GM18870 (cell line): ENCODE data around the gene TMEM33.
"Not testable (repeated sequence)": the region's sequence is repeated elsewhere in the genome, so short reads cannot be mapped to it uniquely, and the experiment has no call there.

Source experiments
- ATAC-seq: cut with Tn5 transposase; IDR thresholded peaks from one replicate; pipeline ENCODE4 v1.9.1; 2021; ENCODE audit warnings: moderate library complexity; ENCODE audit not compliant: unreplicated experiment

TMEM33 gene

DNA sequence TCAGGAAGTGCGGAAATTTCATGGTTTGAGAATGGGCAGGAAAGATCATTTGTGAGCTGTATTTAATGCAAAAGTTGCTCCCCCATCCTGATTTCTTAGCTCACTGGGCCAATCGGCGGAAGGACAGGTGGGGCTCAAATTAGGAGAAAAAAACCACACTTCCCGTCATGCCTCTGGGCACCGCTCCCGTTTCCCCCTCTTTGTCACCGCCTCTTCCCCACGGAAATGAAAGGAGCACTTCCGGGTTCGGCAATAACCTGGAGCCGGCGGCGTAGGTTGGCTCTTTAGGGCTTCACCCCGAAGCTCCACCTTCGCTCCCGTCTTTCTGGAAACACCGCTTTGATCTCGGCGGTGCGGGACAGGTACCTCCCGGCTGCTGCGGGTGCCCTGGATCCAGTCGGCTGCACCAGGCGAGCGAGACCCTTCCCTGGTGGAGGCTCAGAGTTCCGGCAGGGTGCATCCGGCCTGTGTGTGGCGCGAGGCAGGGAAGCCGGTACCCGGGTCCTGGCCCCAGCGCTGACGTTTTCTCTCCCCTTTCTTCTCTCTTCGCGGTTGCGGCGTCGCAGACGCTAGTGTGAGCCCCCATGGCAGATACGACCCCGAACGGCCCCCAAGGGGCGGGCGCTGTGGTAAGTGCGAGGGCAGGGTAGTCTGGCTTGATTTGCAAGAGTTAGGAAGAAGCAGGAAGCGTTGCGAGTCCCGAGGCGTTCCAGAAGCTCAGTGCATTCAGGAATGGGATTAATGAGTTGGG is at the start of gene TMEM33:
TSS of gene TMEM33 (plus strand) at position 529 of the 751 bp plus-strand sequence. CDS start at position 585, 56 bp downstream.
- ATAC-seq: peak; percentile 89

DNA sequence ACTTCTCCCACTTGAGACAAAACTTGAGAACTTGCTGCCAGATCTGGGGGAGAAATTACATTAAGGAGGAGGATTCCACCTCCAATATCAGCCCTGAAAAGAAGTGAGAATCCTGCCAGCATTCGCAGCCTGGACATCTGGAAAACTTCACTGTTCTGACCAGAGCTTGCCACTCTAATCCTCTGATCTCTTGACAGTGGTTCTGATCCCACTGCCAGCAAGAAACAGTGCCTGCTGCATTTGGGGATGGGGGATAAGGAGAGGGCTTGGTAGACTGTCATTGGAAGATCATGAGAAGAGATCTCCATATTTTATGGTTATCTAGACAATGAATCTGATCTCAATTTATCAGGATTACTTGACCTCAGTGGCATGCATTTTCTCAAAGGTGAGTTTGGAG is 49.8 kb upstream of the TMEM33 start:
- no peak for ATAC-seq

- no peak for ATAC-seq
Observed at GRCh38 chr4:41887277-41887676, 48.0 kb upstream of the TMEM33 start.

DNA sequence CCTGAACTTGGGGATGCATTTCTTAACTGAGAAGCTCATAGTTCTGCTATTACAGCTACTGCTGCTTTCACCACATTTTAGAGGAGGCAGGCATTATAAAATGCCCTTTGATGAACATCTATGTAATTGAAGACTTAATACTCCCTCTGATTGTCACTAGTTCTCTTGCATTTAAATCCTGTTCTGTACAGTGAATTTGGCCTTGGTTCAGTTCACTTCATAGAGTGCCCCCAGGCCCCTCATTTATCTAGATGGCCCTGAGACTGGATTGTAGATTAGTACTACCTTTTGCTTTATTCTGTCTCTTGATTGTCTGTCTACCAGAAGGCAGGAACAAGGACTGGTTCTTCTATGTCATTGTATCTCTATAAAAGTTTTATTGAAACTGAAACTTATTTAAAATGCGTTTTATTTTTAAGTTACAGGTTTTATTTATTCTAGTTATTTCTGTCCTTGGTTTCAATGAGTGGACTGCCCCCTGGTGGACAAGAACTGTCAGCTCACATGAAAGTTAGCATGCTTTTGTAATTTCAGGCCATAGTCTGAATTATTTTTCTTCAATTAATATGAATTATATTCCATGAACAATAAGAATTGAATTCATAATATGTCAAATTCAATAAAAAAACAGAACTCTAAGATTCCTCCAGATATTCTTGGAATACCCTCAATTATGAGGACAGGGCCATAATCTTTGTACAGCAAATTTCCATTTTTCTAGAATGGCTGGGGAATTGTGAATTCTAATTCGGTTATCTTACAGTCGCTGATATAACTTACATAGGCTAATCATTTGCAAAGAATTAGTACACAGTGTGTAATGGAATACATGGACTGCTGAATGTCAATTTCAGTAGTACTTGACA is 47.2 kb upstream of the TMEM33 start:
- no peak for ATAC-seq

DNA sequence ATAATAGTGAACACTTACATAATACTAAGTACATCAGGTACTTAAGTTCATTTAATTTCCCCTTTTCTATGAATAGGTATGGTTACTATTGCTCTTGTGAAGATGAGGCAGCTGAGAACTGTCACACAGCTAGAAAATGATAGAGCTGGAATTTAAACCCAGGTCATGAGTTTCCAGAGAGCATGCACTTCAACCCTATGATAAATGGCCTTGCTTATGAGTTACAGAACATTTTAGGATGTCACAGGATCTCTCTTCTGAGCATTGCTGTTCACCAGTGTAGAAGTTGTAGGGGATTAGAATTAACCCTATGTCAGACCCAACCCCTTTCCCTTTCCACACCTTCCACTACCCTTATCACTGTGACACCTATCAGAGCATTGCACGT is 46.5 kb upstream of the TMEM33 start:
- ATAC-seq: no peak

DNA sequence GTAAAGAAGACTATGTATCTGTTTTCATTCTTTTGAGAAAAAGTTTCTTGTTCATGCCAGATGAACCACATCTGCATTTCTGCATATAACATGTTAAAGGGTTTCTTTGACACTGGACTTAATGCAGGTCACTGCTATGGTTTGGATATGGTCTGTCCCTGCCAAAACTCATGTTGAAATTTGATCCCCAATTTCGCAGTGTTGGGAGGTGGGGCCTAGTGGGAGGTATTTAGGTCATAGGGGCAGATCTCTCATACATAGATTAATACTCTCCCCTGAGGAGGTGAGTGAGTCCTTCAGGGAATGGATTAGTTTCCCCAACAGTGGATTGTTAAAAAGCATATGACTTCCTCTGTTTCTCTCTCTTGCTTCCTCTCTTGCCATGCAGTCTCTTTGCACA is 45.9 kb upstream of the TMEM33 start:
- no peak for ATAC-seq

GRCh38 chr4:41890085-41890484 is 45.1 kb upstream of the TMEM33 start:
- ATAC-seq: no peak

- no peak for ATAC-seq
Observed at GRCh38 chr4:41896648-41897047, 38.6 kb upstream of the TMEM33 start.

- no peak for ATAC-seq
Observed at GRCh38 chr4:41897698-41898097, 37.5 kb upstream of the TMEM33 start.

- not testable (repeated sequence) for ATAC-seq
Observed at GRCh38 chr4:41909136-41909535, 26.1 kb upstream of the TMEM33 start.

- no peak for ATAC-seq
Observed at GRCh38 chr4:41912546-41912945, 22.7 kb upstream of the TMEM33 start.

DNA sequence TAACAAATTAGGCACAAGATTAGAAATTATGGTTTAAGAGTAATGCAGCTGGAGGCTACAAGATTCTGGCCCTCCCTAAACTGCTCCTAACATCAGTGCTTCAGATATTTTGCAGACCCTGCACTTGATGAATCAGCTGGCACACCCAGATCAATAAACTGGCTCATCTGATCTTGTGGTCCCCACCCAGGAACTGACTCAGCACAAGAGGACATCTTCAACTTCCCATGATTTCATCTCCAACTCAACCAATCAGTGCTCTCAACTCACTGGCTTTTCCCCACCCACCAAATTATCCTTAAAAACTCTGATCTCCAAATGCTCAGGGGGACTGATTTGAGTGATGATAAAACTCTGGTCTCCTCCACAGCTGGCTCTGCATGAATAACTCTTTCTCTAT is 21.7 kb upstream of the TMEM33 start:
- no peak for ATAC-seq

- no peak for ATAC-seq
Observed at GRCh38 chr4:41918278-41918677, 17.0 kb upstream of the TMEM33 start.

DNA sequence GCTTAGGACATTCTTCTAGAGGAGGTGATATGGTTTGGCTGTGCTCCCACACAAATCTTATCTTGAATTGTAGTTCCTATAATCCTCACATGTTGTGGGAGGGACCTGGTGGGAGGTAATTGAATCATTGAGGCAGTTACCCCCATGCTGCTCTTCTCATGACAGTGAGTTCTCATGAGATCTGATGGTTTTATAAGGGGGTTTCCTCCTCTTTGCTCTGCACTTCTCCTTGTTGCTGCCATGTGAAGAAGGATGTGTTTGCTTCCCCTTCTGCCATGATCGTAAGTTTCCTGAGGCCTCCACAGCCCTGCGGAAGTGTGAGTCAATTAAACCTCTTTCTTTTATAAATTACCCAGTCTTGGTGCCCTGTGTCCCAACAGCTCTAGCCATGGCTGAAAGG is 14.8 kb upstream of the TMEM33 start:
- ATAC-seq: not testable (repeated sequence)

GRCh38 chr4:41921476-41921875 is 13.8 kb upstream of the TMEM33 start:
- no peak for ATAC-seq

- ATAC-seq: no peak
Observed at GRCh38 chr4:41927796-41928499, 7.3 kb upstream of the TMEM33 start.

- no peak for ATAC-seq
Observed at GRCh38 chr4:41930139-41930831, 4.9 kb upstream of the TMEM33 start.

- no peak for ATAC-seq
Observed at GRCh38 chr4:41932988-41933387, 2.2 kb upstream of the TMEM33 start.

- ATAC-seq: no peak
Observed at GRCh38 chr4:41933997-41934503, 1.2 kb upstream of the TMEM33 start.

DNA sequence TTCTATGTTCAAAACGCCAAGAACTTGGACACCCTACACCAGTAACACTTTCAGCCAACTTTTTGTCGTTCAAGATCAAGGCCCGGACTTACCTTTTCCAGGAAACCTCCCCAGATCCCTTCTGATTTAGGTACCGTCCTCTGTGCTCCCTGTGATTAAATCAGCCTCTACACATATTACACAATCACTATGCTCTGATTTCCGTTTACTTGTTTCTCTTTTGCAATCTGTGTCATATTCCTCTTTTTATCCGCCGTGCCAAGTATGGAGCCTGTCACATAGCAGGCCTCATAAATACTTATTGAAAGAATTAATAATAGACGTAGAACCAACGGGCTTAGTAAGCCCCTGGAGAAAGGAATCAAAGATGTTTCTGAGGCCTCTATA is 722 bp upstream of the TMEM33 start:
- ATAC-seq: no peak

GRCh38 chr4:41935652-41936021 is 408 bp downstream of the TMEM33 start:
- ATAC-seq: no peak
